GM21786 (cell line): ENCODE data around the gene PURA.

Experiments
- ATAC-seq: cut with Tn5 transposase; IDR thresholded peaks from one replicate; pipeline ENCODE4 v1.9.1; 2021; ENCODE audit not compliant: unreplicated experiment

The PURA gene

GRCh38 chr5:140109759-140110645 is 3.9 kb upstream of the PURA start:
- no peak for ATAC-seq

- no peak for ATAC-seq
Observed at GRCh38 chr5:140110646-140110957, 3.3 kb upstream of the PURA start.

GRCh38 chr5:140111011-140111858 is 2.7 kb upstream of the PURA start:
- ATAC-seq, result no peak

- no peak for ATAC-seq
Observed at GRCh38 chr5:140111859-140112551, 1.9 kb upstream of the PURA start.

- no peak for ATAC-seq
Observed at GRCh38 chr5:140112685-140113179, 1.2 kb upstream of the PURA start.

- no peak for ATAC-seq
Observed at GRCh38 chr5:140113180-140113698, 670 bp upstream of the PURA start.

GRCh38 chr5:140114341-140115185 is 654 bp downstream of the PURA start:
- peak; percentile 21 for ATAC-seq

GRCh38 chr5:140115186-140115500 is 1.2 kb downstream of the PURA start:
- no peak for ATAC-seq

- ATAC-seq, result no peak
Observed at GRCh38 chr5:140116716-140117115, 2.8 kb downstream of the PURA start.

GRCh38 chr5:140117523-140117922 is 3.6 kb downstream of the PURA start:
- ATAC-seq, result no peak

- no peak for ATAC-seq
Observed at GRCh38 chr5:140118302-140118936, 4.5 kb downstream of the PURA start.

GRCh38 chr5:140125637-140126036 is 11.7 kb downstream of the PURA start, which contains the start of gene IGIP:
Gene IGIP, plus strand, starts transcription at chr5:140125937. Its CDS starts 2,540 bp downstream, at chr5:140128477.
- ATAC-seq, result no peak

GRCh38 chr5:140126315-140127012 is 12.6 kb downstream of the PURA start:
- ATAC-seq, result no peak

- no peak for ATAC-seq
Observed at GRCh38 chr5:140128376-140128775, 14.5 kb downstream of the PURA start.

- ATAC-seq, result no peak
Observed at GRCh38 chr5:140130949-140131733, 17.2 kb downstream of the PURA start.

- ATAC-seq, result no peak
Observed at GRCh38 chr5:140131967-140132409, 18.1 kb downstream of the PURA start.

GRCh38 chr5:140133514-140134167 is 19.7 kb downstream of the PURA start:
- no peak for ATAC-seq
